Stimulated activated CD4-positive, alpha-beta T cell treated with anti-CD3 and anti-CD28 coated beads, Interleukin-1b, Interleukin-23, amount 100 ng/mL, for 1 hour (primary cell): ENCODE results near the gene MEIOB.
"Not testable (repeated sequence)": the region's sequence is repeated elsewhere in the genome, so short reads cannot be mapped to it uniquely, and the experiment has no call there.

ENCODE experiments used
- DNase-seq, 2 donors: peaks; one replicate each; pipeline ENCODE4 v3.0.0-alpha.2; 2020; ENCODE audit warnings: low read depth in 2 of 2

Gene MEIOB

GRCh38 chr16:1815461-1815860 is 56.5 kb downstream of the MEIOB start:
- DNase-seq = no peak

- peak in 1 of 2 donors; percentile 14 for DNase-seq
Measured at GRCh38 chr16:1812732-1813163, 59.2 kb downstream of the MEIOB start.

DNA sequence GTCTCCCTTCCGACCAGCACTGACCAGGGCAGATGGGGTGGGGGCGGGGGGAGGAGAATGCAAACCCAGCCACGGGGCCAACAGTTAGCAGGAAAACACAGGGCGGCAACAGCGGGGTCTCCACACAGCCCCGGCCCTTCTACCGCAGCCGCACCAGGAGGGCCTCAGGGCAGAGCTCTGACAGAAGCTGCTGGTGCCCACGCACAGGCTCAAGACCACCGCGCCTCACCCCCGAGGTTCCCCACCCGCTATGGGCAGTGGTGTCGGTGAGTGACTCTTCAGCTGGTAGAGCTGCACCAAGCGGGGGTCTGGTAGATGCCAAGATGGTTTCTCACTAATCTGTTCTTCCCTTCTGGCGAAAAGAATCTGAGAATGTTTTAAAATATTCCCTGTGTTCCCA is 61.4 kb downstream of the MEIOB start:
- DNase-seq = no peak

GRCh38 chr16:1810106-1810505 is 61.9 kb downstream of the MEIOB start:
- DNase-seq = no peak

- DNase-seq = no peak
Measured at GRCh38 chr16:1809281-1809801, 62.6 kb downstream of the MEIOB start.

DNA sequence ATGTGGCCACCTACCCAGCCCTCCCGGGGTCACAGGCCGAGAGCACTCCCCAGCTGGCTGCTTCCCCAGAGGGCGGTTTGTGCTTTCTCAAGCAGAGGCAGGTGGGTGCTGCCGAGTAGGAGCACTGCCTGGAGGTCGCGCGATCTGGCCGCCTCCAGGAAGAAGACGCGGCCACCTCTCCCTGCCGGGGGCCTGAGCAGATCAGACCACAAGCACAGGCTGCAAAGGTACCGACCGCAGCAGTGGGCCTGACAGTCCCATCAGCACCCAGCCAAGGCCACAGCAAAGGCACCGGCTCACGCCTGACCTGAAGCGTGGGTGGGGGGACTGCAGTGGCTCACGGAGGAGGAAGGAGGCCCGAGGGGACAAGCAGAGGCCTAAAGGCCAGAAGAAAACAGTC is 63.3 kb downstream of the MEIOB start:
- DNase-seq = no peak

DNA sequence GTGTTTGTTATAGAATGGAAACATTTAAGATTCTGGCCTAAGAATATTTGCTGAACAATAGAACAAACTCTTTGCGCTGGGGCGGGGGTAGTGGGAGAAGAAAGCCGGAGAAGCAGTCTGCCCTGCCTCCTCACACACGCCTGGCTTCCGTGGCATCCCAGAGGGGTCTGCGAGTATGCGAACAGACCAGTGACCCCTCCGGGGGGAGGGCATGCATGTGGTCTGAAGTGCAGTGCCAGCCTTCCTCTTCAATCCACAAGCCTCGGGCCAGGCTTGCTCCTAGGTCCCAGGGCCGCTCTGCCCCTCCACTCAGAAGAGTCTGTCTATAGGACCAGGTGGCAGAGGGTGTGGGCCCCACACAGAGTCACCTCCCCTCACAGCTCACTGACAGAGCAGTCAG is 64.3 kb downstream of the MEIOB start:
- no peak for DNase-seq

- no peak for DNase-seq
Measured at GRCh38 chr16:1800701-1801100, 71.3 kb downstream of the MEIOB start.

DNA sequence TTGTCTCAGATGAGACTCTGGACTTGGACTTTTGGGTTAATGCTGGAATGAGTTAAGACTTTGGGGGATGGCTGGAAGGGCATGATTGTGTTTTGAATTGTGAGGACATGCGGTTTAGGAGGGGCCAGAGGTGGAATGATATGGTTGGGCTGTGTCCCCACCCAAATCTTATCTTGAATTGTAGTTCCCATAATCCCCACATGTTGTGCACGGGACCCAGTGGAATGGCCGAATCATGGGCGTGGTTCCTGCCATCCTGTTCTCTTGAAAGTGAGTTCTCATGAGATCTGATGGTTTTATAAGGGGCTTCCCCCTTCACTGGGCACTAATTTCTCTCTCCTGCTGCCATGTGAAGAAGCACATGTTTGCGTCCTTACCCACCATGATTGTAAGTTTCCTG is 72.7 kb downstream of the MEIOB start:
- DNase-seq = not testable (repeated sequence)

DNA sequence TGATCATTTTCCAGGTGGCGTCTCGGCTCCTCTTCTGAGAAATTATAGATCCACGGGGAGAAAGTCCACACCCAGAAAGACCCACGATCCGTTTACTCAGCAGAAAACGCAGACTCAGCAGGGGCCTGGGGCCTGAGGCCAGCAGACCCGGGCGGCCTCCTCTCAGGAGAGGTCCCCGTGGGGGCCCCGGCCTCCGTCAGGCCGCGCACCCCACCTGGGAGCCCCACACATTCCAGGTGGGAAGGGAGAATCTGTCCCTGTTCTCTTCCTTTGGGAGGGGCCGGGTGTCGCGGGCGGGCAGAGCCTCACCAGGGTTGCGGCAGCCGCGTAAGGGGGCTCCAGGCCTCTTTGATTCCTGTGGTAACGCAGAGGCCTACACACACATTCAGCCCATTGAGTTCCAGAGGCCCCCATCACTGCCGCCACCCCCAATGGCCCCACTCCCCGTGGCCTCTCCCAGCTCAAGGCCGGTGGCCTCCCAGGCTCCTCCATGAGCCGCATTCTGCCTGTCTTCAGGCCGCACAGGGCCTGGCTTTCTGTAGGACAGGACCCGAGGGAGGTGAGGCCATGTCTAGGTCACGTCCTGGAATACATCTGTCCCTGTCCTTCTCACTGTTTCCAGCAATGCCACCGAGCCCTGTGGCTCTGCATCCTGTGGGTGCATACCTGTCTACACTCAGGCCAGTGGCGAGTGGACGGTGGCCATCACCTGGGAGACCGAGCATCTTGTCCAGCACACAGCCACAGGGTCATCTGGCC is 76.9 kb downstream of the MEIOB start:
- no peak for DNase-seq

DNA sequence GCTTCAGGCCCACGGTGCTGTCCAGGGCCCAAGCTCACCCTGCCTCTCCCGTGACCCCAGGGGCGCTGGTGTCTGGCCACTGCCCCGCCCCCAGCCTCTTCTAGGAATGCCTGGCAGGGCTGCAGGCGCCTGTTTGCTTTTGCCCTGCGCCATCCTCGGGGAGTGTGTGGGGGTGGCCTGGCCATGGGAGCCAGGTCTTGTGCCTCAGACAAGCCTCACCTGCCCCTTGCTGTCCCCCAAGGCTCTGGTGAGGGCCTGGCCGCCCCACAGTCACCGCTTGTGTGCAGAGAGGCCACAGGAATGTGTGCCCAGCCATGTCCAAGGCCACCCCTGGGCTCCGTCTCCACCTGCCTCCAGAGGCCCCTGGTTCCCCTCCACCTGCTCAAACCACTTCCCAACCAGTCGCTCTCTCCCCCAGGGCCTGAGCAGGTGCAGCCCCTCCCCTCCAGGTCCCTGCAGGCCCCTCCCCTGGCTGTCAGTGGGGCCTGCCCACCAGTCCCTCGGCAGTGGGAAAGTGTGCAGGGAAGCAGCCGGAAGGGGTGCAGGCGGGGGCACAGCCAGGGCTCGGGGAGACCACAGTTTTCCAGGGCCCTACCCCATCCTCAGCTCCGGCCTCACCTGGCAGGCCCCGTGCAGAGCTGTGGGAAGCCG is 77.6 kb downstream of the MEIOB start:
- DNase-seq = no peak

DNA sequence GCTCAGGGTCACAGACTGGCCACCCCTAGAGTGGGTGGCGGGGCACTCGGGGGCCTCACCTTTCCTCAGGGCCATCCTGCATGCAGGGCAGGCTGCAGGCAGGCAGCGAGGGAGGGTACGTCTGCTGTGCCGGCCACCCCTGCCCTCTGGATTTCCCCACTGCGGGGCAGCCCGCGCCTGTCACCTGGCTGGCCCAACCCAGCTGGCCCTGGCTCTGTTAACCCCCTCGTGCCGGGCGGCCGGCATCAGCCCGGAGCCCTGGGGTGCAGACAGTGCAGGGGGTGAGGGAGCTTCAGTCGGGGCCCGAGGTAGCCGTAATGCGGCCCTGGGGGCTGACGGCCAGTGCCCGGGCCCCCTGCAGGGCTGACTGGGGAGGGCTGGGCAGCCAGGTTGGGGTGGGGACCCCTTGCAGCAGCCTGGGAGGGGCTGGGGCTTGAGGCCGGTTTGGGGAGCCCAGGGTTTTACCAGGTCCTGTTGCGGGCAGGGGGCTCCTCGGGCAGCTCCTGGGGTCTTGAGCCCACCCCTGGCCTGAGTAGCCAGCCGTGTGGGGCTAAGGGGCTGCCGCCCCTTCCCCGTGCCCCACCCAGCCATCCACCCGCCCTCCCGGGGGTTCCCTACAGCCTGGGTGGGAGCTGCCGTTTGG is 78.3 kb downstream of the MEIOB start, which contains the start of gene IGFALS:
Gene IGFALS (minus strand): TSS at position 128 of the 643 bp plus-strand sequence. CDS start 53 bp downstream, at position 75.
- no peak for DNase-seq

DNA sequence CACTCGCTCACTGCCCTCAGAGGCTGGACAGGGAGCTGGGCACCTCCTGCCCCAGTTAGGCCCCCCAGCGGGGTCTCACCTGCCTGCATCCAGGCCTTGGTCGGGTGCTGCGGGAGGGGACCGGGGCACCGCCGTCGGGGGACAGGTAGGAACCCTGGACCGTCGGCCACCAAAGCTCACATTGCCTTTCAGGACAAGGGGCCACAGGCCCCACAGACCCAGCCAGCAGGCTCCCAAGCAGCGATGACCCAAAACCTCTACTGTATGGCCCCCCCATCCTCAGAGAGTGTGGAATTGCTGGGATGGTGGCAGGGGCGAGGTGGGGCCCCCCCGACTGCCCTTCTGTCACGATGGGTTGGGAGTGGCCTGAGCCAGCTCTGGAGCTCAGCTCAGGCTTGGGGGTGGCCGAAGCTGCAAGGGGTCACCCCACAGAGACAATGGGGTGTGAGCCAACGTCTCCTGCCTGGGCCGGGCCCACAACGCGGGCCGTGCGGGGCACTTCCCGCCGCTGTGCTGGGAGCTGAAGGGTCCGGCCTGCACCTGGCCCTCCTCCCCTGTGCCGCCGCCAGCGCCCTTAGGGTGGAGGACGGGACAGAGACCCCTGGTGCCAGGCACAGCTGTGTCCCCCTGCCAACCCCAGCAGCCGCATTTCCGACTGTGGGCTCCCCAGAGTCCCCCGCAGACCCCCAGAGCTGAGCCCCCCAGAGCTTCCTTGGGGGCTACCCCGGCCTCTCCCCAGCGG is 79.0 kb downstream of the MEIOB start:
- DNase-seq = no peak

DNA sequence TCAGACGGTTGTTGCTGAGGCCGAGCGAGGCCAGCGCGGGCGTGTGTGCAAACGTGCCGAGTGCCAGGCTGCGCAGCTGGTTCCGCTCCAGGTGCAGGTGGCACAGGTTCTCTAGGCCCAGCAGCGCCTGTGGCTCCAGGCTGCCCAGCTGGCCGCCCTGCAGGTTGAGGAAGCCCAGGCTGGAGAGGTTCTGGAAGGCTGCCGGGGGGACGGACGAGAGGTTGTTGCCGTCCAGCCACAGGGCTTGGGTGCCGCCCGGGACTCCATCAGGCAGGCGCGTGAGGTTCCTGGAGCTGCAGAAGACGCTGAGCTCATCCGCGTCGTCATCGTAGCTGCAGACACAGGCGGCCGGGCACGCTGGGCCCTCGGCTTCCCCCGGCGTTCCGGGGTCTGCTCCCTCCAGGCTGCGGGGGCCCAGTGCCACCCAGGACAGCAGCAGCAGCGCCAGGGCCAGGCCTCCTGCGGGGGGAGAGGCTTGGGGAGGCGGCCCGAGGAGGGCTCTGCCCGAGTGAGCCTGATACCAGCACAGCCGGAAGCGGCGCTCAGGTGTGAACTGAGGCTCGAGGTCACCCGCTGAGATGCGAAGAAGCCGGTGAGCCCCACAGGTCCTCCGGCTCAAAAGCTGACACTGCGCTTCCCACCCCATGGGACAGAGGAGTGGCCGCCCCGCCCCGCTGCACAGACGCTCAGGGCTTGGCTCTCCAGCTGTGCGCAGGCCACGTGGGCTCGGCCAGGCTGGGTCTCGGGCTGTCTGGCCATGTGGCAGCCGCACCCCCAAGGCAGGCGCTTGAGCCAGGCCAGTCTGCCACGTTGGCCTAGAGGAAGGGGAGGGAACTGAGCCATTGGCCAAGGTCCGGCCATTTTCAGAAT is 79.8 kb downstream of the MEIOB start:
- DNase-seq = no peak

DNA sequence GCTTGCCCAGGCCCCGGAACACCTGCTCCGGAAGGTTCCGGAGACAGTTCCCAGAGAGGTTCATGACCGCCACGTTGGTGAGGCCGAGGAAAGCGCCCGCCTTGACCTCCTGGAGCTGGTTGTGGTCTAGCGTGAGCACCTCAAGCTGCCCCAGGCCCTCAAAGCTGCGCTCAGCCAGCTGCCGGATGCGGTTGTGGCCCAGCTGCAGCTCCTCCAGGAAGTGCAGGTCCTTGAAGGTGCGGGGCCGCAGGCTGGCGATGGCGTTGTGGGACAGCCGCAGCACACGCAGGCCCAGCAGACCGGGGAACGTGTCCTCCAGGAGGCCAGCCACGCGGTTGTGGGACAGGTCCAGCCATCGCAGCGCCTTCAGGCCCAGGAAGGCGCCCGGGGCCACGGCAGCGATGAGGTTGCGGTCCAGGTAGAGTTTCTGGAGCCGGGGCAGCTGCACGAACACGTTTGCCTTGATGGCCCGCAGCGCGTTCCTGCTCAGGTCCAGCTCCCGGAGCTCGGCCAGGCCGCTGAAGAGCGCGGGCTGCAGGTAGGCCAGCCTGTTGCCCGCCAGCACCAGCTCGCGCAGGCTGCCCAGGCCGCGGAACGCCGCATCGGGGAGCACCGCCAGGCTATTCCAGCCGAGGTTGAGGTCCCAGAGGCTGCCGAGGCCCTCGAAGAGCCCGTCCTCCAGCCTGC is 80.6 kb downstream of the MEIOB start:
- DNase-seq = no peak

- DNase-seq = no peak
Measured at GRCh38 chr16:1790611-1791255, 81.2 kb downstream of the MEIOB start.

GRCh38 chr16:1790261-1790610 is 81.7 kb downstream of the MEIOB start:
- DNase-seq = no peak

GRCh38 chr16:1789643-1790045 is 82.3 kb downstream of the MEIOB start:
- DNase-seq = no peak

- no peak for DNase-seq
Measured at GRCh38 chr16:1788708-1789100, 83.3 kb downstream of the MEIOB start.
